SU-DHL-6 (cell line): ENCODE measurements around the gene PITX3.
A peak's percentile ranks its signal among the peaks of the same experiment; 100 is the strongest.

Experiments used
- H2AFZ ChIP-seq: fragments of 200-600 bp; sonication (generic); 2 replicates; pipeline ENCODE4 v1.6.1; 2014; ENCODE audit warnings: low read depth, mild to moderate bottlenecking, moderate library complexity, mixed read lengths, antibody characterized with exemption, low read length; ENCODE audit not compliant: severe bottlenecking
- H3F3A ChIP-seq: fragments of 200-600 bp; shearing (Covaris generic); 2 replicates; pipeline ENCODE4 v1.6.0; 2016; ENCODE audit warnings: antibody characterized with exemption, mild to moderate bottlenecking; ENCODE audit not compliant: insufficient read depth
- H3K27ac ChIP-seq: fragments of 200-600 bp; sonication (generic); 2 replicates; pipeline ENCODE4 v1.5.1; 2016; ENCODE audit warnings: low read depth, mild to moderate bottlenecking, low read length, moderate library complexity, mixed read lengths
- H3K27me3 ChIP-seq: fragments of 200-600 bp; sonication (generic), shearing (Covaris generic); 2 replicates; pipeline ENCODE4 v1.6.0; 2014; ENCODE audit warnings: mild to moderate bottlenecking, low read length
- H3K36me3 ChIP-seq: fragments of 200-600 bp; sonication (generic); 2 replicates; pipeline ENCODE4 v1.6.1; 2014; ENCODE audit warnings: mild to moderate bottlenecking, low read length, mixed read lengths
- H3K4me2 ChIP-seq: fragments of 300-600, 200-600 bp; shearing (Covaris generic), sonication (generic); 2 replicates; pipeline ENCODE4 v1.6.0; 2014; ENCODE audit warnings: low read length, low read depth, mild to moderate bottlenecking; ENCODE audit not compliant: poor library complexity, severe bottlenecking
- H3K4me3 ChIP-seq: fragments of 200-600 bp; sonication (generic); 2 replicates; pipeline ENCODE4 v1.5.1; 2014; ENCODE audit warnings: antibody characterized with exemption, low read length, mild to moderate bottlenecking, mixed read lengths; ENCODE audit not compliant: insufficient read depth, poor library complexity, severe bottlenecking
- H3K79me2 ChIP-seq: fragments of 200-600 bp; sonication (generic); 2 replicates; pipeline ENCODE4 v1.6.1; 2014; ENCODE audit warnings: mild to moderate bottlenecking, low read length, moderate library complexity; ENCODE audit not compliant: insufficient read depth
- H3K9ac ChIP-seq: fragments of 200-600 bp; sonication (generic); 2 replicates; pipeline ENCODE4 v1.7.0; 2014; ENCODE audit warnings: mild to moderate bottlenecking, low read length
- H3K9me2 ChIP-seq: fragments of 200-600 bp; sonication (generic); replicated peaks from 2 replicates; pipeline ENCODE4 v1.6.1; 2014; ENCODE audit warnings: low read length; ENCODE audit not compliant: insufficient read depth
- H3K9me3 ChIP-seq: fragments of 200-600 bp; sonication (generic); 2 replicates; pipeline ENCODE4 v1.6.1; 2014; ENCODE audit warnings: low read length, mixed read lengths; ENCODE audit not compliant: insufficient read depth
- H4K20me1 ChIP-seq: fragments of 200-600 bp; sonication (generic); 2 replicates; pipeline ENCODE4 v1.6.1; 2014; ENCODE audit warnings: low read depth, mild to moderate bottlenecking, antibody characterized with exemption, low read length, moderate library complexity, mixed read lengths
- EZH2phosphoT487 ChIP-seq: fragments of 200-600 bp; sonication (generic), shearing (Covaris generic); conservative IDR thresholded peaks from 2 replicates; pipeline ENCODE4 v1.6.1; 2018; ENCODE audit warnings: mild to moderate bottlenecking, antibody characterized with exemption, low read length, moderate library complexity, mixed read lengths
- TF ChIP-seq, protein P1 (sequence below): fragments of 200-600 bp; sonication (generic); IDR thresholded peaks from one replicate; pipeline ENCODE4 v1.5.1; 2017; ENCODE audit warnings: antibody characterized with exemption, mild to moderate bottlenecking, low read length, moderate library complexity; ENCODE audit not compliant: insufficient read depth, poor library complexity, severe bottlenecking

PITX3 gene

DNA sequence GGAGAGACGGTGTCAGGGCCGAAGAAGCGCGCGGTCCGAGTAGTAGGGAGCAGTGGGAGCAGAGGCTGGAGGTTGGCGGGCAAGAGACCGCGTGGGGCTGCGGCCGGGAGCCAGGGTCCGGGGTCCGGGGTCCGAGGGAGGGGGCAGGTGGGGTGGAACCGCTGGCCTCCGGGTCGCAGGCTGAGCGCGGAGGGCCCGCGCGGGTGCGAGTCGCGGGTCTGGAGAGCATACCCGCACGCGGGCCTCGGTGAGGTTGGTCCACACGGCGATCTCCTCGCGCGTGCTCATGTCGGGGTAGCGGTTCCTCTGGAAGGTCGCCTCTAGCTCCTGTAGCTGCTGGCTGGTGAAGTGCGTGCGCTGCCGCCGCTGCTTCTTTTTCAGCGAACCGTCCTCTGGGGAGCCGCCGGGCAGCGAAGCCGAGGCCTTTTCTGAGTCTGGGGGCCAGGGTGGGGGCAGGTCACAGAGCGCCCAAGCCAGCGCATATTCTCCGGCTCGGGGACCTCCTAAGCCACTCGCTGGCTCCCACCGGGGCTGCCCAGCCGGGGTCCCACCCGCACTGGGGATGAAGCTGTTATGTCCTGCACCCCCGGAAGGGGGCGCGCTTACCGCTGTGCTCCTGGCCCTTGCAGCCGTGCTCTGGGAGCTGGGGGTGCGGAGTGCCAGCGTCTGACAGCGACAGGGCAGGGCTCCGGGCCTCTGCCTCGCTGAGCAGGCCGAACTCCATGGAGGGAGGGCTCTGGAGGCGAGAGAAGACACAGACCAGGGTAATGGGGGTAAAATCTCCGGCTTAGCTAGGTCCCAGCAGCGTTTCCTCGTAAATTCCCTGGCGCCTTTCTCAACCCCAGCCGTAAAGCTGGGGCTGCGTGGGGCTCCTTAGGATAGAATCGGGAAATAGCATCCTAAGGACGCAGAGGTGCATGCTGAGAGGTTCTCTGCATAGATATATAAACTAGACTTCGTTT, 9.7 kb downstream of the PITX3 start:
- Histone ChIP-seq H3K4me2 (no peak overlapping the region), H3K79me2 (no peaks in the 10 kb centered on the region), H3K9me3 (no peaks in the 10 kb centered on the region), H3K27me3 (no peaks in the 10 kb centered on the region), H3K4me3 (no peak overlapping the region), H3K9ac (no peak overlapping the region), H3K27ac (no peak overlapping the region), H4K20me1 (no peaks in the 10 kb centered on the region), H3F3A (no peaks in the 10 kb centered on the region), H3K9me2 (no peaks in the 10 kb centered on the region), H2AFZ (no peak overlapping the region), H3K36me3 (no peaks in the 10 kb centered on the region)
- no peak for TF ChIP-seq EZH2phosphoT487
- TF ChIP-seq, protein P1, sequence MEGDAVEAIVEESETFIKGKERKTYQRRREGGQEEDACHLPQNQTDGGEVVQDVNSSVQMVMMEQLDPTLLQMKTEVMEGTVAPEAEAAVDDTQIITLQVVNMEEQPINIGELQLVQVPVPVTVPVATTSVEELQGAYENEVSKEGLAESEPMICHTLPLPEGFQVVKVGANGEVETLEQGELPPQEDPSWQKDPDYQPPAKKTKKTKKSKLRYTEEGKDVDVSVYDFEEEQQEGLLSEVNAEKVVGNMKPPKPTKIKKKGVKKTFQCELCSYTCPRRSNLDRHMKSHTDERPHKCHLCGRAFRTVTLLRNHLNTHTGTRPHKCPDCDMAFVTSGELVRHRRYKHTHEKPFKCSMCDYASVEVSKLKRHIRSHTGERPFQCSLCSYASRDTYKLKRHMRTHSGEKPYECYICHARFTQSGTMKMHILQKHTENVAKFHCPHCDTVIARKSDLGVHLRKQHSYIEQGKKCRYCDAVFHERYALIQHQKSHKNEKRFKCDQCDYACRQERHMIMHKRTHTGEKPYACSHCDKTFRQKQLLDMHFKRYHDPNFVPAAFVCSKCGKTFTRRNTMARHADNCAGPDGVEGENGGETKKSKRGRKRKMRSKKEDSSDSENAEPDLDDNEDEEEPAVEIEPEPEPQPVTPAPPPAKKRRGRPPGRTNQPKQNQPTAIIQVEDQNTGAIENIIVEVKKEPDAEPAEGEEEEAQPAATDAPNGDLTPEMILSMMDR: peak; percentile 69

DNA sequence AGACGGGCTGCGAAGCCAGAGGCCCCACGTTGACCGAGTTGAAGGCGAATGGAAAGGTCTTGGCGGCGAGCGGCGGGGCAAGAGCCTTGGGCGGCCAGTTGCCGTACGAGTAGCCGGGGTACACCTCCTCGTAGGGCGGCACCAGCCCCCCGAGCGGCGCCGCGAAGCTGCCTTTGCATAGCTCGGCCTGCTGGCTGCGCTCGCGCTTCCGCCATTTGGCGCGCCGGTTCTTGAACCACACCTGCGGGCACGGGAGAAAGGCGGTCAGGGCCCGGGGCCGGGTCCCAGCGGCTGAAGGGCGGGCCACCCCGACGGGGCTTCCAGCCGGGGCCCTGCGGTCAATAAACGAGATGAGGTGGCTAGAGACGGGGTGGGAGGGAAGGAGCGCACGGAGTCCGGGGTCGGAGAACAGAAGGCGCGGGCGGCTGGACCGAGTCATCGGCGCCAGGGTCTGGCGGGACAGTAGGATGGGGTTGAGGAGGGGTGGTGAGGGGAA, 10.4 kb downstream of the PITX3 start:
- no peaks in the 10 kb centered on the region for H3K36me3 ChIP-seq
- no peaks in the 10 kb centered on the region for H4K20me1 ChIP-seq
- H3K4me3 ChIP-seq: no peak overlapping the region
- no peak overlapping the region for H3K9ac ChIP-seq
- no peak overlapping the region for H3K4me2 ChIP-seq
- no peaks in the 10 kb centered on the region for H3K9me2 ChIP-seq
- TF ChIP-seq, protein P1: no peak
- no peak for TF ChIP-seq EZH2phosphoT487
- no peak overlapping the region for H3K27ac ChIP-seq
- H3F3A ChIP-seq: no peaks in the 10 kb centered on the region
- no peak overlapping the region for H2AFZ ChIP-seq
- no peaks in the 10 kb centered on the region for H3K79me2 ChIP-seq
- H3K9me3 ChIP-seq: no peaks in the 10 kb centered on the region
- H3K27me3 ChIP-seq: no peaks in the 10 kb centered on the region

GRCh38 chr10:102230264-102230860, 10.9 kb downstream of the PITX3 start:
- H3K9ac ChIP-seq: no peak overlapping the region
- H3K27me3 ChIP-seq: no peaks in the 10 kb centered on the region
- no peaks in the 10 kb centered on the region for H3K9me2 ChIP-seq
- H3K36me3 ChIP-seq: no peaks in the 10 kb centered on the region
- no peaks in the 10 kb centered on the region for H3K9me3 ChIP-seq
- peak overlapping the region; percentile 46 for H3K4me2 ChIP-seq
- no peak overlapping the region for H3K27ac ChIP-seq
- H3K4me3 ChIP-seq: no peak overlapping the region
- TF ChIP-seq EZH2phosphoT487: no peak
- TF ChIP-seq, protein P1: no peak
- no peaks in the 10 kb centered on the region for H3K79me2 ChIP-seq
- no peaks in the 10 kb centered on the region for H4K20me1 ChIP-seq
- H3F3A ChIP-seq: no peaks in the 10 kb centered on the region
- H2AFZ ChIP-seq: no peak overlapping the region
